Measurements from ENCODE around the gene PIK3R6.

- TF ChIP-seq PML (IDR thresholded peaks at IDR 0.05; ENCODE audit: low read length) (no peak), YY1 (IDR thresholded peaks at IDR 0.05; ENCODE audit: low read depth, low read length) (no peak), RELA (IDR thresholded peaks at IDR 0.05; ENCODE audit: borderline replicate concordance, partially characterized antibody) (no peak), BACH1 (IDR thresholded peaks at IDR 0.05; ENCODE audit: borderline replicate concordance) (no peak), BHLHE40 (IDR thresholded peaks at IDR 0.05; ENCODE audit: borderline replicate concordance in 1 of 2, low read depth in 2 of 2, low read length in 1 of 2) (no peak), ZNF24 (IDR thresholded peaks at IDR 0.05) (peak; percentile 91), SRF (IDR thresholded peaks at IDR 0.05; ENCODE audit: low read depth in 2 of 2, low read length in 2 of 2) (no peak), BMI1 (IDR thresholded peaks at IDR 0.05; ENCODE audit: borderline replicate concordance) (no peak), POLR2AphosphoS2 (IDR thresholded peaks at IDR 0.05; ENCODE audit: low read depth, low read length) (no peak), HDGF (IDR thresholded peaks at IDR 0.05) (no peak)
- TF ChIP-seq, protein P1, sequence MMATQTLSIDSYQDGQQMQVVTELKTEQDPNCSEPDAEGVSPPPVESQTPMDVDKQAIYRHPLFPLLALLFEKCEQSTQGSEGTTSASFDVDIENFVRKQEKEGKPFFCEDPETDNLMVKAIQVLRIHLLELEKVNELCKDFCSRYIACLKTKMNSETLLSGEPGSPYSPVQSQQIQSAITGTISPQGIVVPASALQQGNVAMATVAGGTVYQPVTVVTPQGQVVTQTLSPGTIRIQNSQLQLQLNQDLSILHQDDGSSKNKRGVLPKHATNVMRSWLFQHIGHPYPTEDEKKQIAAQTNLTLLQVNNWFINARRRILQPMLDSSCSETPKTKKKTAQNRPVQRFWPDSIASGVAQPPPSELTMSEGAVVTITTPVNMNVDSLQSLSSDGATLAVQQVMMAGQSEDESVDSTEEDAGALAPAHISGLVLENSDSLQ (IDR thresholded peaks at IDR 0.05) = no peak
These were observed 113.5 kb downstream of the PIK3R6 start for GRCh38 chr17:8753976-8754440.

Data from GM12878 (cell line).